HepG2 (cell line): Measurements from ENCODE around the gene KEL. TPM values are rescaled to one million over a fixed set of nuclear protein-coding genes. Genes with fewer than 3 reads are reported as not detected.

ENCODE experiments used
- ATAC-seq: fragments of 200-7000 bp; cut with Tn5 transposase; 3 replicates; pipeline ENCODE4 v1.9.1; 2020; ENCODE audit warnings: mild to moderate bottlenecking, moderate library complexity
- BruUV-seq: library from RNA; stranded (reverse); fragments of 400-500 nt; replicated peaks from 2 replicates; lab custom pipeline; 2021; lab: Mats Ljungman, UMichigan
- CTCF ChIA-PET: fragments of 300-600 bp; formaldehyde crosslinking; extraction: SDS; loops from one replicate; lab custom pipeline; 2021; ENCODE audit warnings: low total read pairs, inconsistent platforms, low intra/inter-chr PET ratio; lab: Yijun Ruan, JAX
- POLR2A ChIA-PET: fragments of 350-600 bp; sonication (Branson Sonifier 250); formaldehyde crosslinking; loops from one replicate; lab custom pipeline; 2020; ENCODE audit warnings: antibody characterized with exemption, inconsistent platforms; lab: Yijun Ruan, JAX
- DNase-seq: peaks from one replicate; pipeline ENCODE4 v3.0.0-alpha.2; 2015; ENCODE audit warnings: low spot score
- FAIRE-seq: peaks from 3 replicates; lab custom pipeline; 2011; peaks lifted over from hg19 to GRCh38; lab: Jason Lieb, UNC
- H2AFZ ChIP-seq: one replicate; pipeline ENCODE4 v1.6.1; 2011; ENCODE audit warnings: low read length, inconsistent platforms
- H3K27ac ChIP-seq: fragments of 300-600 bp; 3 replicates; pipeline ENCODE4 v1.8.0; 2011; ENCODE audit warnings: mixed run types, mild to moderate bottlenecking, mixed read lengths, low read length, inconsistent platforms; ENCODE audit not compliant: insufficient read depth; ENCODE audit errors: extremely low read length
- H3K27me3 ChIP-seq, 2 experiments: fragments of 200-600 bp in 1 of 2; 2 replicates in 1 of 2; 3 replicates in 1 of 2; pipeline versions ENCODE4 v1.6.0 to v1.8.0; 2011; ENCODE audit warnings: low read length in 2 of 2, mild to moderate bottlenecking in 2 of 2, moderate library complexity in 2 of 2, inconsistent platforms in 1 of 2; ENCODE audit not compliant: insufficient read depth in 2 of 2, control insufficient read depth in 1 of 2
- H3K36me3 ChIP-seq, 2 experiments: fragments of 200-600 bp in 1 of 2; replicated peaks in 1 of 2; 2 replicates in 1 of 2; 3 replicates in 1 of 2; pipeline versions ENCODE4 v1.5.1 to v1.8.0; 2011; ENCODE audit warnings: low read length in 2 of 2, inconsistent platforms in 1 of 2; ENCODE audit not compliant: insufficient read depth in 2 of 2, control insufficient read depth in 1 of 2
- H3K4me1 ChIP-seq: 2 replicates; pipeline ENCODE4 v1.5.1; 2012; ENCODE audit warnings: low read length, inconsistent platforms; ENCODE audit not compliant: insufficient read depth
- H3K4me2 ChIP-seq: 2 replicates; pipeline ENCODE4 v1.6.0; 2011; ENCODE audit warnings: low read depth, low read length, inconsistent platforms
- H3K4me3 ChIP-seq, 3 experiments: fragments of 200-600 bp in 1 of 3; sonication (generic), shearing (Covaris generic) in 1 of 3; replicated peaks in 1 of 3; 2 replicates each; pipeline ENCODE4 v1.5.1; 2011 to 2016; ENCODE audit warnings: low read length in 3 of 3, inconsistent platforms in 2 of 3, low read depth in 2 of 3, mild to moderate bottlenecking in 2 of 3, control low read depth in 1 of 3, mixed read lengths in 1 of 3; ENCODE audit not compliant: insufficient read depth in 1 of 3
- H3K79me2 ChIP-seq: one replicate; pipeline ENCODE4 v1.6.1; 2011; ENCODE audit warnings: low read length, inconsistent platforms; ENCODE audit not compliant: insufficient read depth
- H3K9ac ChIP-seq: 2 replicates; pipeline ENCODE4 v1.6.0; 2011; ENCODE audit warnings: mild to moderate bottlenecking, low read depth, low read length, inconsistent platforms; ENCODE audit not compliant: insufficient read depth
- H3K9me3 ChIP-seq: 2 replicates; pipeline ENCODE4 v1.5.1; 2012; ENCODE audit warnings: mild to moderate bottlenecking, low read length
- H4K20me1 ChIP-seq: 2 replicates; pipeline ENCODE4 v1.6.0; 2011; ENCODE audit warnings: inconsistent platforms, mild to moderate bottlenecking, low read length, moderate library complexity; ENCODE audit not compliant: insufficient read depth
- CAMTA2 ChIP-seq: sonication (generic); formaldehyde crosslinking; IDR thresholded peaks from 2 replicates; pipeline ENCODE4 v1.4.0; 2020; ENCODE audit warnings: mild to moderate bottlenecking, missing genetic modification reagents, borderline replicate concordance
- FIP1L1 ChIP-seq: fragments of 200-400 bp; formaldehyde crosslinking; IDR thresholded peaks from 2 replicates; pipeline ENCODE4 v1.6.1; 2018; ENCODE audit warnings: low read depth, mild to moderate bottlenecking, low read length, moderate library complexity, borderline replicate concordance; ENCODE audit not compliant: insufficient read depth
- FOXJ3 ChIP-seq: sonication (generic); formaldehyde crosslinking; IDR thresholded peaks from 2 replicates; pipeline ENCODE4 v1.4.0; 2020; ENCODE audit warnings: missing genetic modification reagents, mild to moderate bottlenecking, borderline replicate concordance
- HDAC6 ChIP-seq: fragments of 200-600 bp; sonication (generic); IDR thresholded peaks from 2 replicates; pipeline ENCODE4 v1.7.0; 2017; ENCODE audit warnings: mild to moderate bottlenecking, antibody characterized with exemption, low read length, low read depth
- HES4 ChIP-seq: sonication (generic); formaldehyde crosslinking; IDR thresholded peaks from 2 replicates; pipeline ENCODE4 v1.9.0; 2021; ENCODE audit warnings: mild to moderate bottlenecking, missing genetic modification reagents, borderline replicate concordance
- MYNN ChIP-seq: sonication (generic); formaldehyde crosslinking; IDR thresholded peaks from 2 replicates; pipeline ENCODE4 v1.4.0; 2020; ENCODE audit warnings: mild to moderate bottlenecking, low read depth, missing genetic modification reagents
- NFYC ChIP-seq: IDR thresholded peaks from 2 replicates; pipeline ENCODE4 v1.6.1; 2016; ENCODE audit warnings: missing genetic modification reagents, missing compliant biosample characterization
- PAX8 ChIP-seq: sonication (generic); formaldehyde crosslinking; IDR thresholded peaks from 2 replicates; pipeline ENCODE4 v1.8.0; 2022; ENCODE audit warnings: mild to moderate bottlenecking, missing genetic modification reagents, borderline replicate concordance
- RFXANK ChIP-seq: IDR thresholded peaks from 2 replicates; pipeline ENCODE4 v1.6.1; 2016
- SOX6 ChIP-seq, 2 experiments: fragments of 450-650 bp in 1 of 2; sonication (generic) in 1 of 2; formaldehyde crosslinking in 1 of 2; IDR thresholded peaks; 2 replicates each; pipeline versions ENCODE4 v1.4.0 to v1.6.1; 2017 to 2020; ENCODE audit warnings: antibody characterized with exemption in 1 of 2, mild to moderate bottlenecking in 1 of 2, missing genetic modification reagents in 1 of 2
- ZNF616 ChIP-seq: sonication (generic); formaldehyde crosslinking; IDR thresholded peaks from 2 replicates; pipeline ENCODE4 v1.5.0; 2020; ENCODE audit warnings: low read depth, mild to moderate bottlenecking, missing genetic modification reagents
- ZNF724P ChIP-seq: sonication (generic); formaldehyde crosslinking; IDR thresholded peaks from 2 replicates; pipeline ENCODE4 v1.8.0; 2022; ENCODE audit warnings: missing genetic modification reagents, borderline replicate concordance
- ZNF883 ChIP-seq: sonication (generic); formaldehyde crosslinking; IDR thresholded peaks from 2 replicates; pipeline ENCODE4 v1.5.1; 2020; ENCODE audit warnings: mild to moderate bottlenecking, missing genetic modification reagents; ENCODE audit errors: not compliant biosample characterization
- WGBS: methylation state at CpG from one replicate; pipeline ENCODE4 v1.1.6; 2017; ENCODE audit warnings: low lambda C conversion rate; 5-methylcytosine and 5-hydroxymethylcytosine counted together
- in situ Hi-C: cut with HindIII; loops from 2 replicates; pipeline ENCODE4 v1.10.0; 2017; ENCODE audit warnings: low pct_unique_long_range_greater_than_20kb; ENCODE audit not compliant: extremely low pct_ligation_motif_present
- intact Hi-C: fragments of 100-400 bp; cut with micrococcal nuclease; formaldehyde crosslinking; loops from one replicate; pipeline ENCODE4 v1.10.0; 2022; ENCODE audit not compliant: unreplicated experiment
- polyA plus RNA-seq, 8 experiments: library from polyadenylated mRNA; depleted of rRNA in 3 of 8; stranded (reverse) in 7 of 8; unstranded in 1 of 8; fragments of >200 nt; fragmentation: Illumina TruSeq in 4 of 8; extraction: Trizol in 4 of 8; gene quantifications; 2 replicates each; pipeline versions ENCODE4 v1.2.1 to v1.2.3, GENCODE V29; 2011 to 2016; ENCODE audit warnings: low read depth in 4 of 8, missing spikeins in 1 of 8, mixed read lengths in 1 of 8; ENCODE audit not compliant: insufficient read depth in 1 of 8
- total RNA-seq, 5 experiments: library from RNA; depleted of rRNA; stranded (reverse); fragments of >200 nt; fragmentation: Illumina TruSeq; extraction: Trizol; gene quantifications; 2 replicates each; pipeline ENCODE4 v1.2.3, GENCODE V29; 2016; ENCODE audit warnings: low read depth in 1 of 5
- TF ChIP-seq, protein P1 (sequence below): sonication (generic); formaldehyde crosslinking; IDR thresholded peaks from 2 replicates; pipeline ENCODE4 v1.4.0; 2020; ENCODE audit warnings: mild to moderate bottlenecking, low read depth, missing genetic modification reagents
- TF ChIP-seq, protein P2 (sequence below): sonication (generic); formaldehyde crosslinking; IDR thresholded peaks from 2 replicates; pipeline ENCODE4 v1.5.0; 2020; ENCODE audit warnings: mild to moderate bottlenecking, missing genetic modification reagents, borderline replicate concordance

The KEL gene
- total and polyA plus RNA-seq, 2 of the 13 experiments (the other 11 are each of a cell fraction or from before 2014, with no cell fraction given), result 0.03 TPM; not detected in 1

DNA sequence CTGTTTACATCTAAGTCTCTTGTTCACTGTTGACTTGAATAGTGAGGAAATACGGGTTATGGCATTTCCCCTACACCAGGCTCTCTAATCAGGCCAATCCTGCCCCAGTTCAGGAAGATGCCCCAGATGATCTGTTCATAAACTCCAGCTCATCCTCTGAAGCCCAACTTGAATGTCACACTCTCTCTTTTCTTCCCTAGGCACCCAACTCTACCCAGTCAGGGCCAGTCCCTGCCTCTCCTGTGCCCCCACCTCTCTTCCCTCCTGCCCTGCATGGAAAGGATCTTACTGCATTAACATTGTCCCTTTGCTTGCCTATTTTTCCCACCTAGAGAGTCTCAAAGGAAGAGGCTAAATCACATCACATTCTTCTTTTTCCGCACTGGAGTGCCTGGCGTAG lies 66.0 kb downstream of the KEL start:
- H3K79me2 ChIP-seq, result no peaks in the 10 kb centered on the region
- no peak for ATAC-seq
- ChIA-PET POLR2A (no interaction called here), CTCF (no interaction called here)
- BruUV-seq, result no TSS peak
- H3K9me3 ChIP-seq, result no peaks in the 10 kb centered on the region
- H3K4me3 ChIP-seq, result no peak overlapping the region
- H3K4me1 ChIP-seq, result no peaks in the 10 kb centered on the region
- FAIRE-seq, result no peak
- intact Hi-C loops (no loop called here), in situ Hi-C loops (no loop called here)
- 26% methylated on average over 3 of the region's 3 CpGs for WGBS
- DNase-seq, result no peak
- no peaks in the 10 kb centered on the region; a peak in 1 of 5 replicates for H3K27me3 ChIP-seq
- no peaks in the 10 kb centered on the region for H4K20me1 ChIP-seq
- H3K36me3 ChIP-seq, result no peaks in the 10 kb centered on the region
- H3K9ac ChIP-seq, result no peak overlapping the region
- no peak overlapping the region for H2AFZ ChIP-seq
- TF ChIP-seq ZNF883, result no peak
- H3K27ac ChIP-seq, result no peak overlapping the region
- no peak overlapping the region for H3K4me2 ChIP-seq

DNA sequence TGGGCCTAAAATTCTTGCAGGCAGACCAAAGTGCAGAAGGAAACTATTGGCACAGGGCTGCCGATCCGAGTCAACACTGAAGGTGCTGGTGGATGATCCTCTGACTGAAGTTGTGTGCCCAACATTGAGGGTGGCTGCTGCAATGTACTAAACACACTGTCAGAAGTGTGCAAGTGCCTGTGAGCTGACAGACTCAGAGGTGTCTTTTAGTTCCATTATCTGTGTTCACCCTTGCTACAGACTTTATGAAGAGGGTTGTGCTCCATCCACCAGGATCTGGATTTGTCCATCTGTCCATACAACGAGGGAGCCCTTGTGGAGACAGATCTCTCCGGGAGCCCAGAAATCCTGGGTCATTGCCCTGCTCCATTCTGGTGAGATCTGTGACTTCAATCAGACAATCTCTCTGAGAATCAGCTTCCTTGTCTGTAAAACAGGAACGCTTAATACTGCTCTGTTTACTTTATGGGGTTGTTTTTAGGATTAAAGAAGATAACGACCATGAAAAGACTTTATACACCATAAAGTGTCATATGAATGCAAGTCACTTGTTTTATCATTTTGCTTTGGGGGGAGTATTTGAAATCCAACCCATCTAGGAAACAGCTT lies 67.1 kb downstream of the KEL start:
- no peaks in the 10 kb centered on the region for H3K9me3 ChIP-seq
- in situ Hi-C loops, result no loop called here
- H4K20me1 ChIP-seq, result no peaks in the 10 kb centered on the region
- DNase-seq (no peak), FAIRE-seq (no peak), ATAC-seq (no peak)
- no peak overlapping the region for H3K9ac ChIP-seq
- no peaks in the 10 kb centered on the region for H3K4me1 ChIP-seq
- H3K4me2 ChIP-seq, result no peak overlapping the region
- WGBS, result 1% methylated on average over 6 of the region's 6 CpGs
- no peaks in the 10 kb centered on the region for H3K79me2 ChIP-seq
- BruUV-seq, result no TSS peak
- no peaks in the 10 kb centered on the region for H3K36me3 ChIP-seq
- intact Hi-C loops, result no loop called here
- ChIA-PET POLR2A (no interaction called here), CTCF (no interaction called here)
- no peaks in the 10 kb centered on the region; a peak in 1 of 5 replicates for H3K27me3 ChIP-seq
- H3K27ac ChIP-seq, result no peak overlapping the region
- no peak overlapping the region for H2AFZ ChIP-seq
- no peak overlapping the region for H3K4me3 ChIP-seq
- no peak for TF ChIP-seq ZNF616 (CRISPR knock-in tag)
- TF ChIP-seq HES4, result no peak
- TF ChIP-seq MYNN (CRISPR knock-in tag), result no peak
- TF ChIP-seq HDAC6, result no peak
- no peak for TF ChIP-seq NFYC (CRISPR knock-in tag)
- no peak for TF ChIP-seq ZNF724P (CRISPR knock-in tag)
- TF ChIP-seq, protein P1, sequence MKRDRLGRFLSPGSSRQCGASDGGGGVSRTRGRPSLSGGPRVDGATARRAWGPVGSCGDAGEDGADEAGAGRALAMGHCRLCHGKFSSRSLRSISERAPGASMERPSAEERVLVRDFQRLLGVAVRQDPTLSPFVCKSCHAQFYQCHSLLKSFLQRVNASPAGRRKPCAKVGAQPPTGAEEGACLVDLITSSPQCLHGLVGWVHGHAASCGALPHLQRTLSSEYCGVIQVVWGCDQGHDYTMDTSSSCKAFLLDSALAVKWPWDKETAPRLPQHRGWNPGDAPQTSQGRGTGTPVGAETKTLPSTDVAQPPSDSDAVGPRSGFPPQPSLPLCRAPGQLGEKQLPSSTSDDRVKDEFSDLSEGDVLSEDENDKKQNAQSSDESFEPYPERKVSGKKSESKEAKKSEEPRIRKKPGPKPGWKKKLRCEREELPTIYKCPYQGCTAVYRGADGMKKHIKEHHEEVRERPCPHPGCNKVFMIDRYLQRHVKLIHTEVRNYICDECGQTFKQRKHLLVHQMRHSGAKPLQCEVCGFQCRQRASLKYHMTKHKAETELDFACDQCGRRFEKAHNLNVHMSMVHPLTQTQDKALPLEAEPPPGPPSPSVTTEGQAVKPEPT, result no peak
- TF ChIP-seq PAX8, result no peak
- TF ChIP-seq, protein P2, sequence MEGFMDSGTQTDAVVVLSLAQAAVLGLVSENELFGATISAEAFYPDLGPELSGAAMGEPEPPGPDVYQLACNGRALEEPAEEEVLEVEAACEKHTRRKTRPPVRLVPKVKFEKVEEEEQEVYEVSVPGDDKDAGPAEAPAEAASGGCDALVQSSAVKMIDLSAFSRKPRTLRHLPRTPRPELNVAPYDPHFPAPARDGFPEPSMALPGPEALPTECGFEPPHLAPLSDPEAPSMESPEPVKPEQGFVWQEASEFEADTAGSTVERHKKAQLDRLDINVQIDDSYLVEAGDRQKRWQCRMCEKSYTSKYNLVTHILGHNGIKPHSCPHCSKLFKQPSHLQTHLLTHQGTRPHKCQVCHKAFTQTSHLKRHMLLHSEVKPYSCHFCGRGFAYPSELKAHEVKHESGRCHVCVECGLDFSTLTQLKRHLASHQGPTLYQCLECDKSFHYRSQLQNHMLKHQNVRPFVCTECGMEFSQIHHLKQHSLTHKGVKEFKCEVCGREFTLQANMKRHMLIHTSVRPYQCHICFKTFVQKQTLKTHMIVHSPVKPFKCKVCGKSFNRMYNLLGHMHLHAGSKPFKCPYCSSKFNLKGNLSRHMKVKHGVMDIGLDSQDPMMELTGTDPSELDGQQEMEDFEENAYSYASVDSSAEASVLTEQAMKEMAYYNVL, result no peak
- no peak for TF ChIP-seq FOXJ3
- TF ChIP-seq CAMTA2, result no peak
- no peak for TF ChIP-seq RFXANK (CRISPR knock-in tag)
- TF ChIP-seq SOX6 (IDR thresholded peaks at IDR 0.05), result no peak
- TF ChIP-seq SOX6 (CRISPR knock-in tag; IDR thresholded peaks at IDR 0.05), result no peak
- no peak for TF ChIP-seq FIP1L1
